ENCODE measurements around the gene MSI2.

DNA sequence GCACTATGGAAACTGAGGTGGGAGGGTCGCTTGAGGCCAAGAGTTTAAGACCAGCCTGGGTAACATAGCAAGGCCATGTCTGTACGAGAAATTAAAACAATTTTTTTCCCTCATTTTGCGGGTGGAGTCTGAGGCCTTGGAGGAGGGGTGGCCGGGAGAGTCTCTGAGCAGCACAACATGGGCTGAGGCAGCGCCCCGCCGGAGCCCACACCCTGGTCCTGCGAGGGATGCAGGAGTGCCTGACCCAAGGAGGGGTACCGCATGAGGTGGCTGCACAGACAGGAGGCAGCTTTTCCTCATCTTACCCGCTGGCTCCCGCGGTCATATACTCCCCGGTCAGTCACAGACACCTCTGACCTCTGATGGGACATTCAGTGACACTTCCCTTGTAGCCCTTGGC is 67.7 kb downstream of the MSI2 start:
- TF ChIP-seq EZH2 (IDR thresholded peaks at IDR 0.05): no peak
- TF ChIP-seq POLR2AphosphoS5 (IDR thresholded peaks at IDR 0.05; ENCODE audit: borderline replicate concordance, low read depth, low read length): no peak

All from SK-N-MC (cell line).